ENCODE data around the gene ASIC1.

DNA sequence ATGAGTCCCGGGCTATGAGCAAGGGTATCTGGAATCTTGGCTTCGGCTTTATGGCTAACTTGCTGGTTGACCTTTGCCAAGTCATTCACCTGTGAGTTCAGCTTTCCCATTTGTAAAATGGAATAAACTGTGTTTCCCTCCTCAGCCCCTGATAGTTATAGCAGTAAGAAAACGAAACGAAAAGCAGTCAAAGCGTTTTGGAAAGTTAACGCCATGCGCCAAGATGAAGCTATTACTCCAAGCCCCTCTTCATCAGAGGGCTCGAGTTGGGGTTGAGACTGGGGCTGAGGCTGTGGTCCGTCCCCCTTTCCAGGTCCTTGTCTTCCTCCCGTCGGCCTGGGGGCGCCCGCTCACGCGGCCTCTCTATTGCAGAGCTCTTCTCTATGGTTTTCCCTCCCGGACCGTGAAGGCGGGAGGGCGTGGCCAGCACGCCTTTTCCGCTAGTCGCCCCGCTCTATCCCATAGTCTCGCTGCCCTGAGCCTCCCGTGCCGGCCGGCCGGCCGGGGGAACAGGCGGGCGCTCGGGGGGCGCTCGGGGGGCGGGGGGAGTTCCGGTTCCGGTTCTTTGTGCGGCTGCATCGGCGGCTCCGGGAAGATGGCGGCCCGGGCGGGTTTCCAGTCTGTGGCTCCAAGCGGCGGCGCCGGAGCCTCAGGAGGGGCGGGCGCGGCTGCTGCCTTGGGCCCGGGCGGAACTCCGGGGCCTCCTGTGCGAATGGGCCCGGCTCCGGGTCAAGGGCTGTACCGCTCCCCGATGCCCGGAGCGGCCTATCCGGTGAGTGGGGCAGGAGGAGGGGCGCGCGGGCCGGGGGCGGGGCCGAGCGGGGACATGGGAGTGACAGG, 27.6 kb downstream of the ASIC1 start, which contains the start of gene SMARCD1:
- TF ChIP-seq, protein P1, sequence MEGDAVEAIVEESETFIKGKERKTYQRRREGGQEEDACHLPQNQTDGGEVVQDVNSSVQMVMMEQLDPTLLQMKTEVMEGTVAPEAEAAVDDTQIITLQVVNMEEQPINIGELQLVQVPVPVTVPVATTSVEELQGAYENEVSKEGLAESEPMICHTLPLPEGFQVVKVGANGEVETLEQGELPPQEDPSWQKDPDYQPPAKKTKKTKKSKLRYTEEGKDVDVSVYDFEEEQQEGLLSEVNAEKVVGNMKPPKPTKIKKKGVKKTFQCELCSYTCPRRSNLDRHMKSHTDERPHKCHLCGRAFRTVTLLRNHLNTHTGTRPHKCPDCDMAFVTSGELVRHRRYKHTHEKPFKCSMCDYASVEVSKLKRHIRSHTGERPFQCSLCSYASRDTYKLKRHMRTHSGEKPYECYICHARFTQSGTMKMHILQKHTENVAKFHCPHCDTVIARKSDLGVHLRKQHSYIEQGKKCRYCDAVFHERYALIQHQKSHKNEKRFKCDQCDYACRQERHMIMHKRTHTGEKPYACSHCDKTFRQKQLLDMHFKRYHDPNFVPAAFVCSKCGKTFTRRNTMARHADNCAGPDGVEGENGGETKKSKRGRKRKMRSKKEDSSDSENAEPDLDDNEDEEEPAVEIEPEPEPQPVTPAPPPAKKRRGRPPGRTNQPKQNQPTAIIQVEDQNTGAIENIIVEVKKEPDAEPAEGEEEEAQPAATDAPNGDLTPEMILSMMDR (IDR thresholded peaks at IDR 0.05; ENCODE audit: insufficient read depth, low read depth, low read length) = peak; percentile 55
- TF ChIP-seq EZH2 (IDR thresholded peaks at IDR 0.05; ENCODE audit: insufficient read depth, low read length) = no peak
